Measurements from ENCODE around the gene UBTD1. TPM values are rescaled to one million over a fixed set of nuclear protein-coding genes. Genes with fewer than 3 reads are reported as not detected.

The UBTD1 gene
- total RNA-seq, 1 experiment from 2014 or later, result 9.3 TPM

- H3K4me3 Mint-ChIP-seq (ENCODE audit: low read depth, unreplicated experiment), result no peak overlapping the region
- no peaks in the 10 kb centered on the region for H3K27me3 Mint-ChIP-seq (ENCODE audit: unreplicated experiment)
- no TSS peak for BruUV-seq (replicated peaks)
- CTCF ChIA-PET, result interaction anchor here (0.6 kb wide), 1 partner anchor 202 kb away, joined by 3 read pairs; no protein-coding TSS in a partner anchor
- peaks cover 4% of the 10 kb centered on the region for H3K36me3 Mint-ChIP-seq (ENCODE audit: insufficient read depth, unreplicated experiment)
- no peaks in the 10 kb centered on the region for H3K4me1 Mint-ChIP-seq (ENCODE audit: low read depth, unreplicated experiment)
- intact Hi-C loops (cut with micrococcal nuclease; ENCODE audit: unreplicated experiment), result no loop called here
- H3K9me3 Mint-ChIP-seq (ENCODE audit: low read depth, unreplicated experiment), result no peaks in the 10 kb centered on the region
- H3K27ac Mint-ChIP-seq (ENCODE audit: unreplicated experiment), result no peak overlapping the region
- DNase-seq, result no peak
- TF ChIP-seq CTCF (IDR thresholded peaks at IDR 0.05; ENCODE audit: unreplicated experiment), result no peak
Measured at GRCh38 chr10:97529685-97530465, 31.2 kb downstream of the UBTD1 start.

- no TSS peak for BruUV-seq (replicated peaks)
- no peaks in the 10 kb centered on the region for H3K4me1 Mint-ChIP-seq (ENCODE audit: low read depth, unreplicated experiment)
- CTCF ChIA-PET, result no interaction called here
- H3K27ac Mint-ChIP-seq (ENCODE audit: unreplicated experiment), result no peak overlapping the region
- H3K36me3 Mint-ChIP-seq (ENCODE audit: insufficient read depth, unreplicated experiment), result peaks cover 4% of the 10 kb centered on the region
- H3K27me3 Mint-ChIP-seq (ENCODE audit: unreplicated experiment), result no peaks in the 10 kb centered on the region
- no peak for TF ChIP-seq CTCF (IDR thresholded peaks at IDR 0.05; ENCODE audit: unreplicated experiment)
- H3K9me3 Mint-ChIP-seq (ENCODE audit: low read depth, unreplicated experiment), result no peaks in the 10 kb centered on the region
- intact Hi-C loops (cut with micrococcal nuclease; ENCODE audit: unreplicated experiment), result no loop called here
- H3K4me3 Mint-ChIP-seq (ENCODE audit: low read depth, unreplicated experiment), result no peak overlapping the region
- DNase-seq, result no peak
Measured at GRCh38 chr10:97531401-97531986, 32.8 kb downstream of the UBTD1 start.

DNA sequence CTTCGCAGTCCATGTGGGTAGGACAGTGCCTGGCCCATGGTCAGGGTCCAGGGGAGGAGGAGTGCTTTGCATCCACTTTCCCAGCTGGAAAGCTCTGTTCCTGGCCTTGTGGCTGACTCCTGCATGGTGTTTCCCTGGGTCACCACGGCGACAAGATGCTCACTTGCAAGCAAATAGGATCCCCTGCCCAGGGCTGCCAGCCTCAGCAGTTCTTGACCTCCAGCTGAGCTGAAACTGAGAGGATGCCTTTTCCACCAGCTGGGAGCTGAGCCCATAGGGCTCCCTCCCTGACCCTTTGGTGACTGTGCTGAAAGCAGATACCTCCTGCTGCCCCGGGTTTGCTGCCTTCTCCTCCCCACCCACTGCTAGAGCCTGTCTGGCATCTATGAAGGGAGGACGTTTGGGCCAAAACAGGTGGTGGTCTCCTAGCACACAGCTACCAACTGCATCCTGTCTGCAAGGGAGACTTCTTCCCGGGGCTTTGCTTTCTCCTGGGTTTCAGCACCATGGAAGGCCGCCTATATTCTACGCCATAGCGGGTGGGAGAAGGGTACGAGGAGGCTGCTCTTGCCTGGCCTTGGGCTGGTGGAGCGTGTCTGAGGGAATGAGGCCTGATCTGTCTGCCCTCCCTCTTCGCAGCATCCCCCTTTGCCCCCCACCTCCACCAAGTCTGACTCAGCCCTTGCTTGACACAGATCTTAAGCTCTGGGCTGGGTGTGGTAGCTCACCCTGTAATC is 34.4 kb downstream of the UBTD1 start:
- Mint-ChIP-seq H3K27me3 (ENCODE audit: unreplicated experiment) (no peaks in the 10 kb centered on the region), H3K9me3 (ENCODE audit: low read depth, unreplicated experiment) (no peaks in the 10 kb centered on the region), H3K36me3 (ENCODE audit: insufficient read depth, unreplicated experiment) (peaks cover 4% of the 10 kb centered on the region), H3K4me3 (ENCODE audit: low read depth, unreplicated experiment) (no peak overlapping the region), H3K4me1 (ENCODE audit: low read depth, unreplicated experiment) (no peaks in the 10 kb centered on the region), H3K27ac (ENCODE audit: unreplicated experiment) (no peak overlapping the region)
- TF ChIP-seq CTCF (IDR thresholded peaks at IDR 0.05; ENCODE audit: unreplicated experiment), result no peak
- no peak for DNase-seq
- CTCF ChIA-PET, result interaction anchor here (0.5 to 0.7 kb wide), 3 partner anchors 19 to 64 kb away, joined by 3 to 4 read pairs (median 3); no protein-coding TSS in a partner anchor
- no TSS peak for BruUV-seq (replicated peaks)
- intact Hi-C loops (cut with micrococcal nuclease; ENCODE audit: unreplicated experiment), result no loop called here

DNA sequence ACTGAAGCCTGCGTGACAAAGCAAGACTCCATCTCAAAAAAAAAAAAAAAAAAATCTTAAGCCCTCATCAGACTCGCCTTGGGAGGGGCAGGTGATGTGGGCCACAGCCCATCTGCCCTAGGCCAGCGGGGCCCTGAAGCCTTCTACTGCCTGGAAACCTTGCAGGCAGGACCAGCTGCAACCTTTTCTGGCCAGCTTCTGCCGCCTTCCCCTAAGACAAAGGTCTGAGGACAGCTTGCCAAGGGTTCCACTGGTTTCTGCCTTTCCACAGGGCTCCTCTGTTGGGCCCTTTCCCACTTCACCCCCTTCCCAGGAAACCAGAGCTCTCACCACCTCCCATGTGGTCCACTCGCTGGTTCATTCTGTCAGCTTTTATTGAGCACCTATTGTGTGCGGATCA is 35.2 kb downstream of the UBTD1 start:
- no peak for TF ChIP-seq CTCF (IDR thresholded peaks at IDR 0.05; ENCODE audit: unreplicated experiment)
- Mint-ChIP-seq H3K9me3 (ENCODE audit: low read depth, unreplicated experiment) (no peaks in the 10 kb centered on the region), H3K27me3 (ENCODE audit: unreplicated experiment) (no peaks in the 10 kb centered on the region), H3K36me3 (ENCODE audit: insufficient read depth, unreplicated experiment) (peaks cover 4% of the 10 kb centered on the region), H3K27ac (ENCODE audit: unreplicated experiment) (no peak overlapping the region), H3K4me1 (ENCODE audit: low read depth, unreplicated experiment) (no peaks in the 10 kb centered on the region), H3K4me3 (ENCODE audit: low read depth, unreplicated experiment) (no peak overlapping the region)
- DNase-seq, result no peak
- no TSS peak for BruUV-seq (replicated peaks)
- intact Hi-C loops (cut with micrococcal nuclease; ENCODE audit: unreplicated experiment), result loop anchor here (2.0 kb wide), 1 partner anchor 79 kb away; no protein-coding TSS in a partner anchor
- CTCF ChIA-PET, result interaction anchor here (0.5 to 0.7 kb wide), 5 partner anchors 19 to 95 kb away, joined by 3 to 4 read pairs (median 4); no protein-coding TSS in a partner anchor
